Endothelial cell (in vitro differentiated cells): ENCODE data around the gene GNA14. TPM values are rescaled to one million over a fixed set of nuclear protein-coding genes. Genes with fewer than 3 reads are reported as not detected.
"Not testable (repeated sequence)": the region's sequence is repeated elsewhere in the genome, so short reads cannot be mapped to it uniquely, and the experiment has no call there.

Experiments used
- DNase-seq: peaks from one replicate; pipeline ENCODE4 v3.0.0; 2021; ENCODE audit warnings: low spot score
- H3K27ac Mint-ChIP-seq: one replicate; pipeline ENCODE4 v1.8.0; 2021; ENCODE audit warnings: mixed read lengths, inconsistent platforms; ENCODE audit not compliant: unreplicated experiment
- H3K27me3 Mint-ChIP-seq: one replicate; pipeline ENCODE4 v1.8.0; 2021; ENCODE audit warnings: mild to moderate bottlenecking, moderate library complexity, mixed read lengths, inconsistent platforms; ENCODE audit not compliant: unreplicated experiment
- H3K36me3 Mint-ChIP-seq: one replicate; pipeline ENCODE4 v1.8.0; 2021; ENCODE audit warnings: mild to moderate bottlenecking, low read depth, mixed read lengths, inconsistent platforms; ENCODE audit not compliant: unreplicated experiment
- H3K4me1 Mint-ChIP-seq: one replicate; pipeline ENCODE4 v1.8.0; 2021; ENCODE audit warnings: mild to moderate bottlenecking, mixed read lengths, inconsistent platforms; ENCODE audit not compliant: unreplicated experiment
- H3K4me3 Mint-ChIP-seq: one replicate; pipeline ENCODE4 v1.8.0; 2021; ENCODE audit warnings: mild to moderate bottlenecking, mixed read lengths, inconsistent platforms; ENCODE audit not compliant: unreplicated experiment
- H3K9me3 Mint-ChIP-seq: one replicate; pipeline ENCODE4 v1.8.0; 2021; ENCODE audit warnings: mixed read lengths, inconsistent platforms; ENCODE audit not compliant: unreplicated experiment
- total RNA-seq: library from RNA; stranded (reverse); fragmentation: NEBNext Ultra II Directional; extraction: Animal tissue kit (Norgen Biotek cat#: 25700); gene quantifications from one replicate; pipeline ENCODE4 v1.2.1, GENCODE V29; 2021; ENCODE audit not compliant: unreplicated experiment
- TF ChIP-seq, protein P1 (sequence below): fragments of 200-600 bp; sonication (generic); IDR thresholded peaks from one replicate; pipeline ENCODE4 v1.5.0; 2021; ENCODE audit warnings: antibody characterized with exemption; ENCODE audit not compliant: unreplicated experiment

Gene GNA14
- total RNA-seq, 1 donor from 2014 or later: 10.6 TPM

GRCh38 chr9:77449240-77450084 lies 198.7 kb downstream of the GNA14 start:
- no peaks in the 10 kb centered on the region for H3K27me3 Mint-ChIP-seq
- no peak for DNase-seq
- no peaks in the 10 kb centered on the region for H3K4me1 Mint-ChIP-seq
- H3K9me3 Mint-ChIP-seq: no peaks in the 10 kb centered on the region
- TF ChIP-seq, protein P1, sequence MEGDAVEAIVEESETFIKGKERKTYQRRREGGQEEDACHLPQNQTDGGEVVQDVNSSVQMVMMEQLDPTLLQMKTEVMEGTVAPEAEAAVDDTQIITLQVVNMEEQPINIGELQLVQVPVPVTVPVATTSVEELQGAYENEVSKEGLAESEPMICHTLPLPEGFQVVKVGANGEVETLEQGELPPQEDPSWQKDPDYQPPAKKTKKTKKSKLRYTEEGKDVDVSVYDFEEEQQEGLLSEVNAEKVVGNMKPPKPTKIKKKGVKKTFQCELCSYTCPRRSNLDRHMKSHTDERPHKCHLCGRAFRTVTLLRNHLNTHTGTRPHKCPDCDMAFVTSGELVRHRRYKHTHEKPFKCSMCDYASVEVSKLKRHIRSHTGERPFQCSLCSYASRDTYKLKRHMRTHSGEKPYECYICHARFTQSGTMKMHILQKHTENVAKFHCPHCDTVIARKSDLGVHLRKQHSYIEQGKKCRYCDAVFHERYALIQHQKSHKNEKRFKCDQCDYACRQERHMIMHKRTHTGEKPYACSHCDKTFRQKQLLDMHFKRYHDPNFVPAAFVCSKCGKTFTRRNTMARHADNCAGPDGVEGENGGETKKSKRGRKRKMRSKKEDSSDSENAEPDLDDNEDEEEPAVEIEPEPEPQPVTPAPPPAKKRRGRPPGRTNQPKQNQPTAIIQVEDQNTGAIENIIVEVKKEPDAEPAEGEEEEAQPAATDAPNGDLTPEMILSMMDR: no peak
- no peak overlapping the region for H3K4me3 Mint-ChIP-seq
- H3K27ac Mint-ChIP-seq: no peak overlapping the region
- peaks cover 16% of the 10 kb centered on the region for H3K36me3 Mint-ChIP-seq

DNA sequence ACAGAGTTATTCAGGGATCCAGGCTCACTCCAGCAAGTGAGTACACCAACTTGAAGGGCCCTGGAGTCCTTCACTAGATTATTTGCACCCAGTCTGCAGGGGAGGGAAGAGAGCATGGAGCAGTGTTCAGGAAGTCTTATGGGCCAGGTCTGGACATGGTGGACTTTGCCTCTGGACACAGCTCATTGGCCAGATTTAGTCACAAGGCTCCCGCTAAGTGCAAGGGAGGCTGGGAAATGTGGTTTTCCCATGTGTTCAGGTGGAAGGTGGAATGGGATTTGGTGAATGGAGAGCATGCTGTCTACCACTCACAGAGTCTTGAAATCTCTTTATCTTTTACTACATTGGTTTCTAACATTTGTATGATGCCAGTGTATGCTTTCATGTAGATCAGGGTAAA lies 200.5 kb downstream of the GNA14 start:
- no peak overlapping the region for H3K4me3 Mint-ChIP-seq
- no peak for DNase-seq
- no peak overlapping the region for H3K27ac Mint-ChIP-seq
- H3K36me3 Mint-ChIP-seq: peaks cover 14% of the 10 kb centered on the region
- no peaks in the 10 kb centered on the region for H3K27me3 Mint-ChIP-seq
- TF ChIP-seq, protein P1: no peak
- H3K4me1 Mint-ChIP-seq: no peaks in the 10 kb centered on the region
- H3K9me3 Mint-ChIP-seq: no peaks in the 10 kb centered on the region

DNA sequence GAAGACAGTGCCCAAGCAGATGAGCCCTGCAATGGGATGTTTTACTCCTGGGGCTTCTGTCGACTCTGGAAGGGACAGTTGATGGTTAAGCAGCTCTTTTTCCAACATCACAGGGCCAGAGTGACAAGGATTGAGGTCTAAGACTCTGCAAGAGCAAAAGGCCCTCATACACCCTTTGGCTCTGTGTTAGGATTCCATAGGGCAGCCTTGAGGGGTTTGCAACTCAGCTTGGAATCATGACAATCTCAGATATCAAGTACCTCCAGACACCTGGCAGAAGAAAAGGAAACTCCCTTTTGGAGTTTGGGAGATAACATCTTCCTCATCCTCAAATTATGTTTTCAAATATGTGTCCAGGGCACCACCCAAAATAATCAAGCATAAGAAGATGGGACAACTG lies 205.7 kb downstream of the GNA14 start:
- H3K9me3 Mint-ChIP-seq: no peaks in the 10 kb centered on the region
- H3K27ac Mint-ChIP-seq: no peak overlapping the region
- TF ChIP-seq, protein P1: no peak
- peaks cover 4% of the 10 kb centered on the region for H3K36me3 Mint-ChIP-seq
- DNase-seq: no peak
- H3K4me1 Mint-ChIP-seq: no peaks in the 10 kb centered on the region
- H3K4me3 Mint-ChIP-seq: no peak overlapping the region
- no peaks in the 10 kb centered on the region for H3K27me3 Mint-ChIP-seq

GRCh38 chr9:77441124-77441523 lies 207.0 kb downstream of the GNA14 start:
- not testable (repeated sequence) for H3K27ac Mint-ChIP-seq, DNase-seq, H3K4me3 Mint-ChIP-seq

DNA sequence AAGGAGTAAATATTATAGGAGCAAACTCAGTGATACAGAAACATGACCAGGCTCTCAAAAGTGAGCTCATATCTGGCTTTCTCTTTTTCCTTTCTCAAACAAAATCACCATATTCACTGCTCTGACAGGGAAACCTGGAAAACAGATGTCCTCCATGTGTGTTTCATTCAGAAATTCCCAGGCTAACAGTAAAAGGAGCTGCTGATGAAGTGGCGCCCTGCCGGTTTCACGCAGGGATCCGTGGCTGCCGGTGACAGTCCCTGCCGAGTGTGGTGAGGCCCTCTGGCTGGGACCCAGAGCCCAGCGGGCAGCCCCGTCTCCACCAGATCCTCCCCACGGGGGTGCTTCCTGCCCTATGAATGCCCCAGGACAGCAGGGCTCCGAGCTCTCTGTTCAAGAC lies 208.1 kb downstream of the GNA14 start:
- DNase-seq: no peak
- TF ChIP-seq, protein P1: no peak
- Mint-ChIP-seq H3K4me1 (no peaks in the 10 kb centered on the region), H3K36me3 (peaks cover 3% of the 10 kb centered on the region), H3K27ac (no peak overlapping the region), H3K27me3 (peaks cover 3% of the 10 kb centered on the region), H3K9me3 (no peaks in the 10 kb centered on the region), H3K4me3 (no peak overlapping the region)

More at GRCh38 chr9:77441124-77441523, 207.0 kb downstream of the GNA14 start:
- H3K36me3 Mint-ChIP-seq, H3K9me3 Mint-ChIP-seq, H3K4me1 Mint-ChIP-seq, H3K27me3 Mint-ChIP-seq: not testable (repeated sequence)
